PFSK-1 (cell line): Measurements from ENCODE around the gene MSANTD7.

ENCODE experiments used
- FOXP2 ChIP-seq: optimal IDR thresholded peaks from 2 replicates; pipeline ENCODE3; 2011; ENCODE audit warnings: borderline replicate concordance, control low read depth, inconsistent platforms; ENCODE audit not compliant: insufficient read depth; ENCODE audit errors: extremely low read length, extremely low read depth
- POLR2AphosphoS5 ChIP-seq: IDR thresholded peaks from 2 replicates; pipeline ENCODE4 v1.6.1; 2012; ENCODE audit warnings: low read depth, mild to moderate bottlenecking, control low read depth, low read length, moderate library complexity
- REST ChIP-seq, 2 experiments: IDR thresholded peaks; 2 replicates each; pipeline versions ENCODE4 v1.6.1 to v1.8.0; 2011 to 2012; ENCODE audit warnings: low read depth in 2 of 2, low read length in 2 of 2, control low read depth in 1 of 2, inconsistent platforms in 1 of 2, mild to moderate bottlenecking in 1 of 2, moderate library complexity in 1 of 2; ENCODE audit not compliant: insufficient read depth in 1 of 2
- SIN3A ChIP-seq: IDR thresholded peaks from 2 replicates; pipeline ENCODE4 v1.6.1; 2012; ENCODE audit warnings: mild to moderate bottlenecking, low read length, moderate library complexity, borderline replicate concordance; ENCODE audit not compliant: insufficient read depth
- TAF1 ChIP-seq: IDR thresholded peaks from 2 replicates; pipeline ENCODE4 v1.6.1; 2012; ENCODE audit warnings: low read length, control low read depth, borderline replicate concordance; ENCODE audit not compliant: insufficient read depth

MSANTD7 gene

GRCh38 chr10:14820010-14820774, 17.9 kb upstream of the MSANTD7 start:
- TF ChIP-seq FOXP2 (no peak), REST (IDR thresholded peaks at IDR 0.05; ENCODE audit: insufficient read depth in 1 of 2, low read depth in 2 of 2, low read length in 2 of 2) (no peak), SIN3A (no peak), TAF1 (no peak), POLR2AphosphoS5 (no peak)

GRCh38 chr10:14820775-14821154, 17.3 kb upstream of the MSANTD7 start:
- TF ChIP-seq FOXP2 (no peak), POLR2AphosphoS5 (no peak), REST (IDR thresholded peaks at IDR 0.05; ENCODE audit: insufficient read depth in 1 of 2, low read depth in 2 of 2, low read length in 2 of 2) (no peak), TAF1 (no peak), SIN3A (no peak)

GRCh38 chr10:14821635-14822375, 16.3 kb upstream of the MSANTD7 start:
- TF ChIP-seq SIN3A (no peak), TAF1 (no peak), FOXP2 (no peak), POLR2AphosphoS5 (no peak), REST (IDR thresholded peaks at IDR 0.05; ENCODE audit: insufficient read depth in 1 of 2, low read depth in 2 of 2, low read length in 2 of 2) (no peak)

DNA sequence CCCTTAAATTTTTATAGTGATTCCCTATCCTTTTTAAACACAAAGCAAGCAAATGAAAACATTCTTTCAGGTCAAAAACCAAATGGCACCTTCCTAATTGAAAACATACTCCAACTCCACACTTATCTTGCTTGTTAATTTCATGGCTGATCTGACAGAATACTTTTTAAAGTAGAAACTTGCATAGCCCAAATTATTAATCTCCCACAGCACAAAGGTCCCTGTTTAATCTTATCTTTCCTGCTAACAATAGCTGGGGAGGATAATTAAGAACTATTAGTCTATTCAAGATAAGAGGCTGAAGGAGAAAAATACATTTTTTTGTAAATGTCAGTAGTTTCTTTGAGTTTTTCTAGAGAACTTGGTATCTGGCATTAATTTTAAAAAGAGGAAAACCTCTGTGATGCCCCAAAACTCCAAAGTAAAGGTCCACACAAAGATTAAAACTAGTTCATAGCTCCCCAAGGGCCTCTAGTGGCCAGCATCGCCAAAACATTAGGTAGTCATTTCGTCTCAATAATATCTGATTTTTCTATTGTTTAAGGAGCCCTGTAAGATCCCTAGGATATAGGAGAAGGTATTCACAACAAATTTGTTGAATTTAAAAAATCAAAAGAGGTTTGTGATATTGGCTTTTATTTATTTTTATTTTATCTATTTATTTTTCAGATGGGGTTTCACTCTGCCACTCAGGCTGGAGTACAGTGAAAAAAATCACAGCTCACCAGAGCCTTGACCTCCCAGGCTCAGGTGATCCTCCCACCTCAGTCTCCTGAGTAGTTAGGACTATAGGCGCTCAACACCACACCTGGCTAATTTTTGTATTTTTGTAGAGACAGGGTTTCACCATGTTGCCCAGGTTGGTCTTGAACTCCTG, 15.0 kb upstream of the MSANTD7 start:
- TF ChIP-seq REST (IDR thresholded peaks at IDR 0.05; ENCODE audit: insufficient read depth in 1 of 2, low read depth in 2 of 2, low read length in 2 of 2) (no peak), POLR2AphosphoS5 (no peak), SIN3A (no peak), TAF1 (no peak), FOXP2 (no peak)
